KOPT-K1 (cell line): ENCODE results near the gene BRME1.
"Not testable (repeated sequence)": the region's sequence is repeated elsewhere in the genome, so short reads cannot be mapped to it uniquely, and the experiment has no call there.

Experiments
- H3K27ac ChIP-seq: fragments of 200-600 bp; sonication (generic); 2 replicates; pipeline ENCODE4 v1.5.1; 2016; ENCODE audit warnings: antibody characterized with exemption, mild to moderate bottlenecking, low read depth, low read length; ENCODE audit not compliant: poor library complexity, severe bottlenecking
- H3K36me3 ChIP-seq: fragments of 200-600 bp; sonication (generic); 2 replicates; pipeline ENCODE4 v1.5.1; 2017; ENCODE audit warnings: antibody characterized with exemption, mild to moderate bottlenecking, low read length, moderate library complexity; ENCODE audit not compliant: insufficient read depth
- H3K9me3 ChIP-seq: fragments of 200-600 bp; sonication (generic); 2 replicates; pipeline ENCODE4 v1.5.1; 2017; ENCODE audit warnings: antibody characterized with exemption, low read length, mild to moderate bottlenecking; ENCODE audit not compliant: insufficient read depth, poor library complexity, severe bottlenecking

The BRME1 gene

DNA sequence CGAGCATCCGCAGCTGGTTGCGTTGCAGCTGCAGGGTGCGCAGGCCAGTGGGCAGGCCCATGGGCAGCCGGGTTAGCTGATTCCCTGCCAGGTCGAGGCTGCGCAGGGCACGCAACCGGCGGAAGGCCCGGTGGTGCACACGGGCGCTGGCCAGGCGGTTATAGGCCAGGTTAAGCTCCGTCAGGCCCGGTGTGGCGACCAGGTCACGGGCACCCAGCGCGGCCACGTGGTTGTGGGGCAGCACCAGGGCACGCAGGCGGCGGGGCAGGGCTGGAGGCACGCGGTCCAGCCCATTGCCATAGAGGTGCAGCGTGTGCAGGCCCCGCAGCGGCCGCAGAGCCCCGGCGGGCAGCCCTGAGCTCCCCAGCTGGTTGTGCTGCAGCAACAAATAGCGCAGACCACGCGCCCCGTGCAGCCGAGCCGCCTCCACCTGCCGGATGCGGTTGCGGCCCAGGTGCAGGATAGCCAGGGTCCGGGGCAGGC is 27.0 kb upstream of the BRME1 start:
- H3K27ac ChIP-seq, result no peak overlapping the region
- peaks cover 17% of the 10 kb centered on the region; the same call in 1 of the 2 replicates for H3K36me3 ChIP-seq
- H3K9me3 ChIP-seq, result no peaks in the 10 kb centered on the region

DNA sequence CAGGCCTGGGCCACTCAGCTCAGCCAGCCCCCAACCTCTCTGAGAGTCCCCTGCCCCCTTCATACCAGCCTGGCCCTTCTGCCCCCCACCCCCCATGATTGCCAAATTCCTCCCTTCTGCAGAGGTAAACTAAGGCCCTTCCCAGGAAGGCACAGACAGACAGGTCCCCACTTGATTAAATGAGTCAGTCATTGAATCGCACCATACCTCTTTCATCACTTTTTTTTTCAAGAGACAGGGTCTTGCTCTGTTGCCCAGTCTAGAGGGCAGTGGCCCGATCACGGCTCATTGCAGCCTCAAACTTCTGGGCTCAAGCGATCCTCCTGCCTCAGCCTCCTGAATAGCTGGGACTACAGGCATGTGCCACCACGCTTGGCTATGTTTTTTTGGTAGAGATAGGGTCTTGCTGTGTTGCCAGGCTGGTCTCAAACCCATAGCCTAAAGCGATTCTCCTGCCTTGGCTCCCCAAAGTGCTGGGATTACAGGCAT is 26.3 kb upstream of the BRME1 start:
- no peaks in the 10 kb centered on the region for H3K9me3 ChIP-seq
- no peak overlapping the region for H3K27ac ChIP-seq
- H3K36me3 ChIP-seq, result peaks cover 24% of the 10 kb centered on the region; the same call in 1 of the 2 replicates

DNA sequence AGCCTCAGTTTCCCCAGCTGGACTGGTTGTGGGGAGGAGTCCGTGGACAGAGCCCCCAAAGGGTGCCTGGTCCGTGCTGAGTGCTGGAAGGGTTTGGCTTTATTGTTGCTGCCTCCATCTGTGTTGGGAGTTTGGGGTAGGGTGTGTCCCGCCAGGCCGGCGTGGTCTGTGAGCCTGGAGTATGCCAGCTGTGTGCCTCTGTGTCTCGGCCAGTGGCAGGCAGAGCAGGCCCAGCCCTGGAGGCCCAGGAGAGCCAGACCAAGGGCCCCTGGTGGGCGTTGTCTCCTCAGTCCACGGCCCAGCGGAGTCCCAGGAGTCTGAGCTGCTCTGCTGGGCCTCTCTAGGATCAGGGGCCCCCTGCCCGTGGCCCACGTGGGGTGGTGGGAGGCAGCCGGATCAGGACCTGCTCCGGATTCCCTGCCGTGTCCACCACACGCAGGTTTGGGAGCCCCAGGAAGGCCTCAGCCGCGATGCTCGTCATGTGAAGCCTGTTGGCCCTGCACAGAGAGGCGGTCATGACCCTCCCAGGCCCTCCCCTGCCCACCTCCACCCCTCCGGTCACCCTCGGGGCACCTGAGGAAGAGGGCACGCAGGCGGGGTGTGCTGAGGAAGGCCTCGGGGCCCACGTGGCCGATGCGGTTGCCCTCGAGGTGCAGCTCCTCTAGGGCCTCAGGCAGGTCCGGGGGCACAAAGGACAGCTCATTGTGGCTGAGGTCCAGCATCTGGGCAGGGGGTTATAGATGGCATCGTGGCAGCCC is 25.7 kb upstream of the BRME1 start:
- no peak overlapping the region for H3K27ac ChIP-seq
- H3K36me3 ChIP-seq, result peaks cover 31% of the 10 kb centered on the region; the same call in 1 of the 2 replicates
- H3K9me3 ChIP-seq, result no peaks in the 10 kb centered on the region

GRCh38 chr19:13930402-13930801 is 24.5 kb upstream of the BRME1 start:
- Histone ChIP-seq H3K9me3 (no peaks in the 10 kb centered on the region), H3K36me3 (peaks cover 40% of the 10 kb centered on the region; the same call in 1 of the 2 replicates), H3K27ac (no peak overlapping the region)

DNA sequence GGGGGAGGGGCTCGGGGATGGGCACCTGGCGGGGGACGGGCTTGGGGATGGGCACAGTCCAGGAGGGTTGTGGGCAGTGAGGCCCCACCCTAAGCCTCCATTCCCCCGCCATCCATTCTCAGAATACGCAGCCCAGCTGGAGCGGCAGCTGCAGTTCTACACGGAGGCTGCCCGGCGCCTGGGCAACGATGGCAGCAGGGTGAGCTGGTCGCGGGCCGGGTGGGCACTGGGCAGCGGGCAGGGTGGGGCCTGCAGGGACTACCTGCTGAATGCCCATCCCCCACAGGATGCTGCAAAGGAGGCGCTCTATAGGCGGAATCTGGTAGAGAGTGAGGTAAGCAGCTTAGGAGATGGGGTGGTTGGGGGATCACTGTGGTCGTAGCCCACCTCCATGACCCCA is 24.0 kb upstream of the BRME1 start:
- H3K36me3 ChIP-seq, result peaks cover 45% of the 10 kb centered on the region; the same call in 1 of the 2 replicates
- H3K9me3 ChIP-seq, result no peaks in the 10 kb centered on the region
- H3K27ac ChIP-seq, result no peak overlapping the region

DNA sequence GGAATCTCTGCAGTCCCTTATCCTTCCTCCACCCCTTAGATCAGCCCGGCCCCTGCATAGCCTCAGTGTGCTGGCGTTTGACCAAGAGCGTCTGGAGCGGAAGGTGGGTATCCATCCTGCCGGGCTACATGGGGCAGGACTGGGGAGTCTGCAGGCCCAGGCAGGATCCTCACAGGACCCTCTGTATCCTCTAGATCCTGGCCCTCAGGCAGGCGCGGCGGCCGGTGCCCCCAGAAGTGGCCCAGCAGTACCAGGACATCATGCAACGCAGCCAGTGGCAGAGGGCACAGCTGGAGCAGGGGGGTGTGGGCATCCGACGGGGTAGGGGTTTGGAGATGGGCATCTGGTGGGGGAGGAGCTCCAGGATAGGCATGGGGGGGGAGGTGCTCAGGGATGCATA is 23.4 kb upstream of the BRME1 start:
- Histone ChIP-seq H3K9me3 (no peaks in the 10 kb centered on the region), H3K27ac (no peak overlapping the region), H3K36me3 (peaks cover 51% of the 10 kb centered on the region; the same call in 1 of the 2 replicates)

- Histone ChIP-seq H3K27ac (no peak overlapping the region), H3K9me3 (no peaks in the 10 kb centered on the region), H3K36me3 (peaks cover 72% of the 10 kb centered on the region)
These were observed 20.8 kb upstream of the BRME1 start for GRCh38 chr19:13926715-13927114.

GRCh38 chr19:13926010-13926409 is 20.1 kb upstream of the BRME1 start:
- H3K27ac ChIP-seq, result no peak overlapping the region
- H3K36me3 ChIP-seq, result peaks cover 78% of the 10 kb centered on the region
- H3K9me3 ChIP-seq, result peaks cover 2% of the 10 kb centered on the region

- Histone ChIP-seq H3K36me3 (peaks cover 92% of the 10 kb centered on the region), H3K27ac (no peak overlapping the region), H3K9me3 (peaks cover 7% of the 10 kb centered on the region)
These were observed 17.5 kb upstream of the BRME1 start for GRCh38 chr19:13923194-13923987.

DNA sequence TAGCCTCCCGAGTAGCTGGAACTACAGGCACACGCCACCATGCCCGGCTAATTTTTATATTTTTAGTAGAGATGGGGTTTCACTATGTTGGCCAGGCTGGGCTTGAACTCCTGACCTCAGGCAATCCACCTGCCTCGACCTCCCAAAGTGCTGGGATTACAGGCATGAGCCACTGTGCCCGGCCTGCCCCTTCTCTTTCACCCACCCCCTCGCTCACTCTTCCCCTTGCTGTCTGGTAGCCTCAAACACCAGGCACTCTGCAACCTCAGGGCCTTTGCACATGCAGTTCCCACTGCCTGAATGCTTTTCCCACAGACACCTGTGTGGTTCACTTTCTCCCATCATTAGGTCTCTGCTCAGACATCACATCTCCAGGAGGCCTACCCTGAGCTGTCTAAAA is 16.2 kb upstream of the BRME1 start:
- not testable (repeated sequence) for H3K27ac ChIP-seq, H3K9me3 ChIP-seq
- H3K36me3 ChIP-seq, result peaks cover 86% of the 10 kb centered on the region

DNA sequence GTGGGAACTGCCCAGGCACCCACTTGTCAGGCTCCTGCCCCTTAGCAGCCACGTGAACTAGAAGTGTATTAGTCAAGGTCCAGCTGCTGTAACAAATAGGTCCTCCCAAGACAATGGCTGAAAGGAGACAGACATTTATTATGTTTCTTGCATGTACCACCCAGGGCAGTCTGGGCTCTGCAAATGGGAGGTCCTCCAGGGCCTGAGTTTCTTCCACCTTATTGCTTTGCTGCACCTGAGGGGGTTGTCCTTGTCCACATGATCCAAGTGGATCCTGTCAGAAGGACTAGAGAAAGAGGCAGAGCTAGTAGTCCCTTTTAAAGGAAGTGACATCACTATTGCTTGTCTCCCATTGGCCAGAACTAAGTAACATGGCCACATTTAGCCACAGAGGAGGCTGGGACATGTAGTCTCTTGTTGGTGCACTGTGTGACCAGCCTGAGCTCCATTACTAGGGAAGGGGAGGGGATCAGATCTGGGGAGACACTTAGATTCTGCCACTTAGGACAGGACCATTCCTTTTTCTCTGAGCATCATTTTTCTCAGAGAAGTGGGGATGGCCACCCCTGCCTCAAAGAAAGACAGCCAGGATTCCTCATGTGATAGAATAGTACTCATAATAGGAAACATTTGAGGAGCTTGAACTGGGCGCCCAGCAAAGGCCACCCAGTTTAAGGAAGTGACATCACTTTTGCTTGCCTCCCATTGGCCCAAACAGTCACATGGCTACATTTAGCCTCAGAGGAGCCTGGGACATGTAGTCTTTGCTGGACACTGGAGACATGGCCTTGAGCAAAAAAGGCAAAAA is 15.2 kb upstream of the BRME1 start:
- Histone ChIP-seq H3K36me3 (peaks cover 84% of the 10 kb centered on the region), H3K27ac (no peak overlapping the region), H3K9me3 (peaks cover 7% of the 10 kb centered on the region)

DNA sequence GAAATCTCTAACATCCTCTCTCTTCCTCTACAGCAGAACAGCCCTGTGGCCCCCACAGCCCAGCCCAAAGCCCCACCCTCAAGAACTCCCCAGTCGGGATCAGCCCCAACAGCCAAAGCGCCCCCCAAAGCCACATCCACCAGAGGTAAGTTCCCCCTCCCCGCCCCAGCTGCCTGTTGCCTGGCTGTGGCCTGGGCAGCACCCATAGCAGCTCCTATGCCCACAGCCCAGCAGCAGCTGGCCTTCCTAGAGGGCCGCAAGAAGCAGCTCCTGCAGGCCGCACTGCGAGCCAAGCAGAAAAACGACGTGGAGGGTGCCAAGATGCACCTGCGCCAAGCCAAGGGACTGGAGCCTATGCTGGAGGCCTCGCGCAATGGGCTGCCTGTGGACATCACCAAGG is 14.6 kb upstream of the BRME1 start:
- peaks cover 86% of the 10 kb centered on the region for H3K36me3 ChIP-seq

DNA sequence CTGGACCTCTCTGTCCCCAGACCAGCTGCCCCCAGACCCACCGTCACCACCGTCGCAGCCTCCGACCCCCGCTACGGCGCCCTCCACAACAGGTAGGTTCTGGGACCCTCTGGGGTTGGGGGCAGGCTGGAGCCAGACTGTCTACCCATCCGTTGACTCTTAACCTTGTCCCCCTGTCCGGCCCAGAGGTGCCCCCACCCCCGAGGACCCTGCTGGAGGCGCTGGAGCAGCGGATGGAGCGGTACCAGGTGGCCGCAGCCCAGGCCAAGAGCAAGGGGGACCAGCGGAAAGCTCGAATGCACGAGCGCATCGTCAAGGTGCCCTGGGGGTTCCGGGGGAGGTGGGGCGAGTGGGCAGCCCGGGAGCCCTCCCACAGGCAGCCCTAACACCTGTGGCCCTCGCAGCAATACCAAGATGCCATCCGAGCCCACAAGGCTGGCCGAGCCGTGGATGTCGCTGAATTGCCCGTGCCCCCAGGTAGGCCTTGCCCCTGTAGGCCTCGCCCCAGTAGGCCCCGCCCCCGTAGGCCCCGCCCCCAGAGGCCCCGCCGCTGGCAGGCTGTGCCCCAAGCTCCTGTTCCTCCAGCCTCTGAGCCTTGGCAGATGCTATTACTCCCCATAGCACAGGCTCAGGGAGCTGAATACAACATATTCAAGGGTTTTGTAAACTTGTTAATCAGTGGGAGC is 13.0 kb upstream of the BRME1 start:
- Histone ChIP-seq H3K9me3 (peaks cover 7% of the 10 kb centered on the region), H3K27ac (no peak overlapping the region), H3K36me3 (peaks cover 84% of the 10 kb centered on the region)

More for the DNA sequence above, 14.6 kb upstream of the BRME1 start:
- no peak overlapping the region for H3K27ac ChIP-seq
- H3K9me3 ChIP-seq, result peaks cover 7% of the 10 kb centered on the region

GRCh38 chr19:13917888-13918406 is 12.0 kb upstream of the BRME1 start:
- H3K27ac ChIP-seq, result no peak overlapping the region
- H3K36me3 ChIP-seq, result peaks cover 85% of the 10 kb centered on the region
- H3K9me3 ChIP-seq, result peaks cover 7% of the 10 kb centered on the region
